GM19397 (cell line): ENCODE measurements around the gene VPS13A.
"Not testable (repeated sequence)": the region's sequence is repeated elsewhere in the genome, so short reads cannot be mapped to it uniquely, and the experiment has no call there.

ENCODE experiments used
- ATAC-seq: cut with Tn5 transposase; IDR thresholded peaks from one replicate; pipeline ENCODE4 v1.9.1; 2021; ENCODE audit warnings: mild to moderate bottlenecking, moderate library complexity; ENCODE audit not compliant: unreplicated experiment

The VPS13A gene

DNA sequence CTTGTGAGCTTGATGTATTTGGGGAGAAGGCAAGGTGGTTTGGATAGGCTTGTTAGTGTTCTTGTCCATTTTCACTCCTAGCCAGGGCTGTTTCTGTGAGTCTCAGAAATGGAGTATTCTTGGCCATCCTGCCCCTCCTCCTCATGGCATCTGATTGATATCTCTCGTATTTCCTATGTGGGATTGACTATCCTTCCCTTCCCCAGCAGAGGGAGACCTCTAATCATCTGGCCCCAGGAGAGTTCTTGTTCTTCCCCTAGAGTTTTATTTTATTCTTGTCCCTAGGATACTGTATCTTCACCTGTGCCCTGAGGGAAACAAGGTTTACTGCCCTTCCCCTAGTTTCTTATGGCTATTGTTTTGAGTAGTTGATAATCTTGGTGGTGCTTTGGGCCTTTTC, 114.4 kb downstream of the VPS13A start:
- ATAC-seq: no peak

GRCh38 chr9:77293949-77294348, 116.6 kb downstream of the VPS13A start:
- ATAC-seq: no peak

- no peak for ATAC-seq
Measured at GRCh38 chr9:77304543-77304942, 127.2 kb downstream of the VPS13A start.

DNA sequence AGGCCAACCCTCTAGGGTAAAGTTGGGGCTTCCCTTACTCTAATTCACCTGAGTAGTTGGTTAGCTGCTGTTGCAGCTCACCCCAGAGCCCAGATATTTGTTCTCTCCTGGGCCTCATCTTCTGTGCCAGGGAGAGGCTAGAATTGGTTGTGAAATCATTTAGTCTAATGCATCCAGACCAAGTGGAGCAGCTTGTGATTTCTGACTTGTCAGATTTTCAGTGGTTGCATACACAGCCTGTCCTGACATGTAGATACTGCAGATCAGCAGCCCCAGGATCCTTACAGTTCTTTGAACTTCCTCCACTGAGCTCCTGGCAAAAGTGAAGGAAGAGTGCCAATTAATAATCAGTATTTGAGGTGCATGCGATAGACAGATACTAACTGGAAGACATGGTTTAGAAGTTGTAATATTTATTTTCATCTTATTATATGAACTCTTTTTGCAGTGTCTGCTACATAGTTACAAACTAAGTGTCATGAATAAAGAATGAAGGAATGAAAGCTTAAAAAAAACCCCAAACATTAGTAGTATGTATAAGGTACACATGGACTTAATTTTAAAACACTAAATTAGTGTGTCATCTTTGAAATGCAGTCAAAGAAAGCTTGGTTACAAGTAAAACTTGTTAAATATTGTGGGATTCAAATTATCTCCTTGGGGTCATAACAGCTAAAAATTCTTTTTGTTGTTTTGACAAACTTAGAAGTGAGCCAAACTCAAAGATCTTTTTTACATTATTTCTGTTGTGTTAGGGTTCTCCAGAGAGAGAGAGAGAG, 128.5 kb downstream of the VPS13A start:
- no peak for ATAC-seq

DNA sequence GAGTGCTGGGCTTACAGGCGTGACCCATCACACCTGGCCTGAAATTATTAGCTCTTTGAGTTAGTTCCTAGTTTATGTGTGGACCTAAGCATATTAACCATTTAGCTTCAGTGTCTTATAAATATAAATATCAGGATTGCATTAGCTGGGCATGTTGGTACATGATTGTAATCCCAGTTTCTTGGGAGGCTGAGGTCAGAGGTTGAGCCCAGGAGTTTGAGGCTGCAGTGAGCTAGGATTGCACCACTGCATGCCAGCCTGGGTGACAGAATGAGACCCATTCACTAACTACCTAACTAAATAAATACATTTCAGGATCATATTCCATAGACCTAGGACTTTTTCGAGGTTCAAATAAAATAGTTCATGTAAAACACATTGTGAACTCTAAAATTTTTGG, 129.8 kb downstream of the VPS13A start:
- ATAC-seq: no peak

DNA sequence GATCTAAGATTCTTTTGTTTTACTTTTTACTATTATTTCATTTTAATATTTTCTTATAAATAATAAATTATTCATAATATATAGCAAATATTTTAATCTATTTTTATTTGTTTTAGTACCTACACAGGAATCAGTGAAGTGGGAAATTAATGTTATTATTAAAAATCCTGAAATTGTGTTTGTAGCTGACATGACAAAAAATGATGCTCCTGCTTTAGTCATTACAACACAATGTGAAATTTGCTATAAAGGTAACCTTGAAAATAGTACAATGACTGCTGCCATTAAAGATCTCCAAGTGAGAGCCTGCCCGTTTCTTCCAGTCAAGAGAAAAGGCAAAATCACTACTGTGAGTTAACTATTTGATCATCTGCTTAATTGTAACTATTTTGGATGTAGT, 138.7 kb downstream of the VPS13A start:
- ATAC-seq: no peak

DNA sequence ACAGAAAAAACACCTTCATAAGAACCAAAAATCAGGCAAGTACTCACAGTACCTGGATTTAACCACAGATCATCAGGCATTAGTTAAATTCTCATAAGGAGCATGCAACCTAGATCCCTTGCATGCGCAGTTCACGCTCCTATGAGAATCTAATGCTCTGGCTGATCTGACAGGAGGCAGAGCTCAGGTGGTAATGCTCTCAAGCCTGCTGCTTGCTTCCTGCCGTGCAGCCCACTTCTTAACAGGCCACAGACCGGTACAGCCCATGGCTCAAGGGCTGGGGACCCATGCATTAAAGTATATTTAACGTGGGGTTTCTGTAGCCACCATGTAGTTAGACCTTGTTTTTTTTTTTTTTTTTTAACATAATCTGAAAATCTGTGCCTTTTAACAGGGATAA, 147.7 kb downstream of the VPS13A start:
- no peak for ATAC-seq

- no peak for ATAC-seq
Measured at GRCh38 chr9:77328102-77328501, 150.8 kb downstream of the VPS13A start.

DNA sequence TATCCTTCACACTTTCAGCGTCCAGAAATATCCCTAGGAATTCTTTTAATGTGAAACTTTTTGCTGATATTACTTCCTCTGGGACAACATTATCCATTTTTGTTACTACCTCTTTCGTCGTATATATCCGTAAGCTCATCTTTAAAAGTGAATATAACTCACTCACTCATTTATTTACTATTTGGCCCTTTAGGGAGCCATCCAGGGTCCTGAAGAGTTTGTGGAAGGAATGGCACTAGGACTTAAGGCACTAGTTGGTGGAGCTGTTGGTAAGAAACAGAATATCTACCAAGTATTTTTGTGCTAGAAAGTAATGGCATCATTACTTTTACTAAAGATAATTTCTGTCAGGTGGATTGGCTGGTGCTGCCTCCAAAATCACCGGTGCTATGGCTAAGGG, 192.7 kb downstream of the VPS13A start:
- ATAC-seq: no peak

DNA sequence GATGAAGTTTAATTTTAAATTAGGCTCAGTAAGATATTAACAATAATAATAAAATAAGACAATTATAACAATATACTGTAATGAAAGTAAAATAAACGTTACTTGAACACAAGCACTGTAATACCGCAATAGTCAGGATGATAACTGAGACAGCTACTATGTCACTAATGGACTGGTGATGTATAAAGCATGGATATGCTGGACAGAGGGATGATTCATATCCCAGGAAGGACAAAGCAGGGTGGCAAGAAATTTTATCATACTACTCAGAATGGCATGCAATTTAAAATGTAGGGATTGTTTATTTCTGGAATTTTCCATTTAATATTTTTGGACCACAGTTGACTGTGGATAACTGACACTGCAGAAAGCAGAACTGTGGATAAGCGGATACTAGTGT, 196.9 kb downstream of the VPS13A start:
- ATAC-seq: no peak

GRCh38 chr9:77375956-77376532, 198.7 kb downstream of the VPS13A start:
- ATAC-seq: no peak

- ATAC-seq: no peak
Measured at GRCh38 chr9:77384406-77384805, 207.1 kb downstream of the VPS13A start.

- ATAC-seq: no peak
Measured at GRCh38 chr9:77386187-77386586, 208.9 kb downstream of the VPS13A start.

DNA sequence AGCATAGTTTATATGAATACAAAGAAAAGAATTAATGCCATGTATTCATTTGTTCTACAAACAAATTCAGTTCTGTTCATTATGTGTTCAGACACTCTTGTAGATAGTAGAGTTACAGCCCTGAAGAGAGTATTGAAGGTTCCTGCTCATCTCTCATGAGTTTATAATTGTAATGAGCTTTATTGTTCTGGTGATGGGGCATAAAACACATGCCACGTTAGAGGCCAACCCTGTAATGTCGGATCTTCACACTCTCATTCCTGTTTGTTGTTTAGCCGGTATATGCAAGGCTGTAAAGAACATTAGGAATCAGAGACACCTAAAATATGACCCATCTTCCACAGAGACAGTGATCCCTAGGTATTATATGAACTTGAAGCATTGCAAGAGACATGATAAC, 214.5 kb downstream of the VPS13A start:
- ATAC-seq: no peak

DNA sequence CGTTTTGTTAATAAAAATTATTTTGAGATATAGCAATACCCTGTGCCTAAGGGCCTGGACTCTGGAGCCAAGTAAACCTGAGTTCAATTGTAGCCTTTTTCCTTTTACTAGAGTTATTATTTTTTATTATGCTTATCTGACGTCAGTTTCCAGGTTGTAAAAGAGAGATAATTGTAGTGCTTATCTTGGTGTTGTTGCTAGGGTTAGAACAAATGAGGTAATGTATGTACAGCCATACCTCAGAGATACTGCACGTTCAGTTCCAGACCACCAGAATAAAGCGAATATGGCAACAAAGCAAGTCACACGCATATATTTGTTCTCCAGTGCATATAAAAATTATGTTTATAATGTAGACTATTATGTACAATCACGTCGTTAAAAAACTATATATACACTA, 215.0 kb downstream of the VPS13A start:
- ATAC-seq: no peak

- not testable (repeated sequence) for ATAC-seq
Measured at GRCh38 chr9:77398581-77398980, 221.2 kb downstream of the VPS13A start.

DNA sequence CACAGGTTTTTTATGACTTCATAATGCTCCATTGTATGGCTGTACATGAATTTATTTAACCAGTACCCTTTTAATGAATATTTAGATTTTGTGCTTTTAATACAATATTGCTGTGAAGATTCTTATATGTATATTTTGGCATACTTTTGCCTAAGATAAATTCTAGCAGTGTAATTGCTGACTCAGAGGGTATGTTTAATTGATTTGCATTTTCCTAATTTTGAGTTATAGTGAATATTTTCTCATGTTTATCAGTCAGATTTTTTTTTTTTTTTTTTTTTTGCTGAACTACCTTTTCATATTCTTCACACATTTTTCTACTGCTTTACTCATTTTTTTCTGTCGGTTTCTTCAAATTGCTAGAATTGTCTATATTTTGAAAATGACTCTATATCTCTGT, 222.6 kb downstream of the VPS13A start:
- ATAC-seq: no peak

- ATAC-seq: no peak
Measured at GRCh38 chr9:77402286-77402685, 225.0 kb downstream of the VPS13A start.

- no peak for ATAC-seq
Measured at GRCh38 chr9:77403239-77403638, 225.9 kb downstream of the VPS13A start.

GRCh38 chr9:77408521-77408920, 231.2 kb downstream of the VPS13A start:
- ATAC-seq: not testable (repeated sequence)

DNA sequence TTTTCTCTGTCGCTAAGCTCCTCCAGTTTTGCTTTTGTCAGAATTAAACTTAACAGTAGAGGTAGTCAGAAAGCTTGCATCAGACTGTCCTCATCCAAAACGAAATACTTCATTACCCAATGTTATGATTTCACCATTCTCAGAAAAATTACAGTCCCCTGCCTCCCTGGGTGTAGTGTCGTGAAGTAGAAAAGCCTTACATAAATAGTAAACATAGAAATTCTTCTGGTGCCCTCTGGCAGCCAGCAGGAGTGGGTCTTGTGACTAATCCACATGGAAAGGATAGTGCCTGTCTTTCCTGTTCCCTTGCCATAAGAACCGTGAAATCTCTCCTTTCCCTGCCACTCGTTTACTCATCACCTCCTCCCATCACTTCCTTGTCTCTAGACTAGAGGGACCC, 240.2 kb downstream of the VPS13A start:
- ATAC-seq: no peak

DNA sequence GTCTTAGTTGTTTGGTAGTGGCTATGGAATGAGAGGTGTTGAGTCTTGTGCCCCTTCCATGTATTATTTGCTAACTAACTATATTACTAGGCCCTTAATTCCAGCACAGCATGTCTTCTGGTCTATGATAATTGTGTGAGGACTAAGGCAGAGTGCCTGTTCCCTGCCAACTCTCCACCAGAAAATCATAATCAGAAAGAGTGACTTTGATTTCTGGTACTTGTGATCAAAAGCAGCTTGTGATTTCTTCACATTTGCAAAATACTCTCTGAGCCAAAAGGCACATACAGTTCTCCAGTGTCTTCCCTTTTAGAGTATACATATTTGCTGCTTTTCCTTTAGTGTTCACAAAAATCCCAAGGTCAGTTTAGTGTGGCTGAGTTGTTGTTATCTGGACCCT, 240.9 kb downstream of the VPS13A start:
- no peak for ATAC-seq

DNA sequence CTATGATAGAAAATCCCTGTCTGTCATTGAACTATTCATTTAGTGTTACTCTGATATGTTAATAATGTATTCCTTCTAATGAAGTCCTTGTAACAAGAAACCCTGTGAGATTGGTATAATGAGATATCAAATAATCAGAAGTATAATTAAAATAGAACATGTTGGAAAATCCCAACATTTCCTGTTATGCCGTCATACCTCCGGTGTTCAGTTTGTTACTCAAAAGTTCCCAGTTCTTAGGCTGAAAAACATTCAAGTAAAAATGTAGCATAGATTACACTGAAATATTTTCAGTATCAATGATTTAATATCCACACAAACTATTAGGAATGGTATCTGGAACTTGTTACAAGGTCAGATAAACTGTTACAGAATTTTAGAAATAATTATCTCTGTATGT, 243.3 kb downstream of the VPS13A start:
- ATAC-seq: no peak
